BE2C (cell line): Measurements from ENCODE around the gene SPATA20.

Source experiments
- DNase-seq: peaks from one replicate; pipeline ENCODE4 v3.0.0-alpha.2; 2020
- H3K27me3 ChIP-seq: fragments of 250-450 bp; sonication (Bioruptor Pico); 2 replicates; pipeline ENCODE4 v1.5.1; 2020; ENCODE audit warnings: mild to moderate bottlenecking
- H3K36me3 ChIP-seq: fragments of 250-450 bp; sonication (Bioruptor Pico); 2 replicates; pipeline ENCODE4 v1.5.1; 2020; ENCODE audit warnings: mild to moderate bottlenecking
- H3K4me1 ChIP-seq: fragments of 250-450 bp; sonication (Bioruptor Pico); 2 replicates; pipeline ENCODE4 v1.5.1; 2020
- H3K4me3 ChIP-seq: 2 replicates; pipeline ENCODE4 v1.5.1; 2011; ENCODE audit warnings: low read depth, low read length
- H3K9me3 ChIP-seq: fragments of 250-450 bp; sonication (Bioruptor Pico); 2 replicates; pipeline ENCODE4 v1.5.1; 2020
- TF ChIP-seq, protein P1 (sequence below): IDR thresholded peaks from 2 replicates; pipeline ENCODE4 v1.5.1; 2012; ENCODE audit warnings: mild to moderate bottlenecking, low read depth, low read length

The SPATA20 gene

DNA sequence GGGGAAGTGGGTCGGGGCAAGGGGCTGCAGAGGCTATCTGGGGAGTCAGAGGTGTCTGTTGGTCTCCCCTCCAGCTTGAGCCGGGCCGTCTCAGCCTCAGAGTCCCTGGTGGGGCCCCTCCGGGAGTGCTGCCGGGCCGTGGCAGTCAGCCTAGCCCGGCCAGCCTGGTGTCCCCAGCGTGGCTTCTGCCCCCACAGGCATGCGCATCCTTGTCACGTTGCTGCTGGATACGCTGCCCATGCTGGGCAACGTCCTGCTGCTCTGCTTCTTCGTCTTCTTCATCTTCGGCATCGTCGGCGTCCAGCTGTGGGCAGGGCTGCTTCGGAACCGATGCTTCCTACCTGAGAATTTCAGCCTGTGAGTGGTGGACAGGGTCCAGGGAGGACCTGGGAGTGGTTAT is 24.7 kb downstream of the SPATA20 start:
- no peaks in the 10 kb centered on the region for H3K9me3 ChIP-seq
- H3K4me1 ChIP-seq = no peaks in the 10 kb centered on the region; the same call in 1 of the 2 replicates
- no peak overlapping the region for H3K4me3 ChIP-seq
- no peak for DNase-seq
- H3K36me3 ChIP-seq = no peaks in the 10 kb centered on the region
- no peaks in the 10 kb centered on the region for H3K27me3 ChIP-seq
- TF ChIP-seq, protein P1, sequence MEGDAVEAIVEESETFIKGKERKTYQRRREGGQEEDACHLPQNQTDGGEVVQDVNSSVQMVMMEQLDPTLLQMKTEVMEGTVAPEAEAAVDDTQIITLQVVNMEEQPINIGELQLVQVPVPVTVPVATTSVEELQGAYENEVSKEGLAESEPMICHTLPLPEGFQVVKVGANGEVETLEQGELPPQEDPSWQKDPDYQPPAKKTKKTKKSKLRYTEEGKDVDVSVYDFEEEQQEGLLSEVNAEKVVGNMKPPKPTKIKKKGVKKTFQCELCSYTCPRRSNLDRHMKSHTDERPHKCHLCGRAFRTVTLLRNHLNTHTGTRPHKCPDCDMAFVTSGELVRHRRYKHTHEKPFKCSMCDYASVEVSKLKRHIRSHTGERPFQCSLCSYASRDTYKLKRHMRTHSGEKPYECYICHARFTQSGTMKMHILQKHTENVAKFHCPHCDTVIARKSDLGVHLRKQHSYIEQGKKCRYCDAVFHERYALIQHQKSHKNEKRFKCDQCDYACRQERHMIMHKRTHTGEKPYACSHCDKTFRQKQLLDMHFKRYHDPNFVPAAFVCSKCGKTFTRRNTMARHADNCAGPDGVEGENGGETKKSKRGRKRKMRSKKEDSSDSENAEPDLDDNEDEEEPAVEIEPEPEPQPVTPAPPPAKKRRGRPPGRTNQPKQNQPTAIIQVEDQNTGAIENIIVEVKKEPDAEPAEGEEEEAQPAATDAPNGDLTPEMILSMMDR = no peak

DNA sequence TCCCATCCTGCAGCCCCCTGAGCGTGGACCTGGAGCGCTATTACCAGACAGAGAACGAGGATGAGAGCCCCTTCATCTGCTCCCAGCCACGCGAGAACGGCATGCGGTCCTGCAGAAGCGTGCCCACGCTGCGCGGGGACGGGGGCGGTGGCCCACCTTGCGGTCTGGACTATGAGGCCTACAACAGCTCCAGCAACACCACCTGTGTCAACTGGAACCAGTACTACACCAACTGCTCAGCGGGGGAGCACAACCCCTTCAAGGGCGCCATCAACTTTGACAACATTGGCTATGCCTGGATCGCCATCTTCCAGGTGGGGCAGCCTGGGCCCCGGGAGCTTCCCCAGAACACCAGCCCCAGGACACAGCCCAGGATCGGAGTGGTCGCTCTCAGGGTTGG is 25.6 kb downstream of the SPATA20 start:
- TF ChIP-seq, protein P1 = no peak
- no peaks in the 10 kb centered on the region; the same call in 1 of the 2 replicates for H3K4me1 ChIP-seq

DNA sequence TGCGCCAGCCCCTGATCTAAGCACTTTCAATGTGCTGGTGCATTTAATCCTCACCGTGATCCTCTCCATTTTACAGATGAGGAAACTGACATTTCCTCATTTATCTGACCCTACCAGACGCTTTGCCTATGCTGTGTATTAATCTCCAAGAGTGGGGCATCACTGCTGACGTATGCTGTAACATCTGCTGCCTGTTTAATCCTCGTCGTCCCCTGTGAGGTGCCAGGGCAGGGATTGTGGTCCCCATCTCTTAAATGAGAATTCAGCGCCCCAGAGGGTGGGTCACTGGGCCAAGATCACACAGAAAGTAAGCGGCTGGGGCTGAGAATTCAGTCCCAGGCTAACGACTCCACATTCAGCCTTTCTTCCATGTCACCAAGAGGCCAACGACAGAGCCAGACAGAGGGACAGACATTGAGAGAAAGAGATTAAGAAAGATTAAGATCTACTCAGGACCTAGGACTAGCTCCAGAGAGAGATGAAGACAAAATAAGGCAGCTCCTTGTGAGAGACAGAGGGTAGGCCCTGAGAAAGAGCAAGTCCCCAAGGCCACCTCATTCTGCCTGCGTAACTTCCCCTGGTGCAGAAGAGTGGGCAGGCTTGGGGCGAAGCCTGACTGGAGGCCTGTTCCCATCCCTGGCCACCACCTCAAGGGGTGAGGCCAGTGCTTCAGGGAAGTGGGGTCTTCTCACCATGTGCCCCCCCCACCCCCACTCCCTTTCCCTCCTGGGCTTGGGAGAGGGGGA is 27.1 kb downstream of the SPATA20 start:
- Histone ChIP-seq H3K4me3 (no peak overlapping the region), H3K36me3 (no peaks in the 10 kb centered on the region), H3K27me3 (no peaks in the 10 kb centered on the region), H3K9me3 (no peaks in the 10 kb centered on the region), H3K4me1 (no peaks in the 10 kb centered on the region; the same call in 1 of the 2 replicates)
- TF ChIP-seq, protein P1 = no peak
- DNase-seq = no peak

More for the DNA sequence above, 25.6 kb downstream of the SPATA20 start:
- DNase-seq = no peak
- Histone ChIP-seq H3K36me3 (no peaks in the 10 kb centered on the region), H3K27me3 (no peaks in the 10 kb centered on the region), H3K9me3 (no peaks in the 10 kb centered on the region), H3K4me3 (no peak overlapping the region)

DNA sequence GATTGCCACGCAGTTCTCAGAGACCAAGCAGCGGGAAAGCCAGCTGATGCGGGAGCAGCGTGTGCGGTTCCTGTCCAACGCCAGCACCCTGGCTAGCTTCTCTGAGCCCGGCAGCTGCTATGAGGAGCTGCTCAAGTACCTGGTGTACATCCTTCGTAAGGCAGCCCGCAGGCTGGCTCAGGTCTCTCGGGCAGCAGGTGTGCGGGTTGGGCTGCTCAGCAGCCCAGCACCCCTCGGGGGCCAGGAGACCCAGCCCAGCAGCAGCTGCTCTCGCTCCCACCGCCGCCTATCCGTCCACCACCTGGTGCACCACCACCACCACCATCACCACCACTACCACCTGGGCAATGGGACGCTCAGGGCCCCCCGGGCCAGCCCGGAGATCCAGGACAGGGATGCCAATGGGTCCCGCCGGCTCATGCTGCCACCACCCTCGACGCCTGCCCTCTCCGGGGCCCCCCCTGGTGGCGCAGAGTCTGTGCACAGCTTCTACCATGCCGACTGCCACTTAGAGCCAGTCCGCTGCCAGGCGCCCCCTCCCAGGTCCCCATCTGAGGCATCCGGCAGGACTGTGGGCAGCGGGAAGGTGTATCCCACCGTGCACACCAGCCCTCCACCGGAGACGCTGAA is 28.7 kb downstream of the SPATA20 start:
- DNase-seq = no peak

DNA sequence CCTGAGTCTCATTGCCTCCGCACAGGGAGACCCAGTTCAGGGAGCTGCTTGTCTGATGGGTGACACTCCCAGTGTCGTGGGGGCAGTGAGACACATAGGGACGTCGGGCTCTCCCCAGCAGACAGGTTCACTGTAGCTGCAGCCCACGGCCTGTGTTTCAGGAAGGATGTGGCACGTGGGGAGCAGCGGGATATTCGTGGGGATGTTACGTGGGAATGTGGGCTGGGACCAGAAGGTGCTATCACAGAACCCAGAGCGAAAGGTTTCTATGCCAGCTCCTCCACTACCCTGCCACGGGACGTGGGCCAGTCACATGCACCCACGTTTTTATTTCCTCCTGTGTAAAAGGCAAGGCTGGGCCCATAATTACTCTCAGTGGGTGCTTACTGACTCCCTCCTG is 29.9 kb downstream of the SPATA20 start:
- Histone ChIP-seq H3K36me3 (no peaks in the 10 kb centered on the region), H3K9me3 (no peaks in the 10 kb centered on the region), H3K4me3 (no peak overlapping the region), H3K27me3 (no peaks in the 10 kb centered on the region), H3K4me1 (no peaks in the 10 kb centered on the region)
- no peak for DNase-seq
- TF ChIP-seq, protein P1 = no peak

More for the DNA sequence above, 28.7 kb downstream of the SPATA20 start:
- H3K9me3 ChIP-seq = no peaks in the 10 kb centered on the region
- no peaks in the 10 kb centered on the region for H3K4me1 ChIP-seq
- no peaks in the 10 kb centered on the region for H3K27me3 ChIP-seq
- TF ChIP-seq, protein P1 = 0 out of 2 replicates have a peak, but pooled peaks have one; percentile 4
- no peaks in the 10 kb centered on the region for H3K36me3 ChIP-seq
- H3K4me3 ChIP-seq = no peak overlapping the region

DNA sequence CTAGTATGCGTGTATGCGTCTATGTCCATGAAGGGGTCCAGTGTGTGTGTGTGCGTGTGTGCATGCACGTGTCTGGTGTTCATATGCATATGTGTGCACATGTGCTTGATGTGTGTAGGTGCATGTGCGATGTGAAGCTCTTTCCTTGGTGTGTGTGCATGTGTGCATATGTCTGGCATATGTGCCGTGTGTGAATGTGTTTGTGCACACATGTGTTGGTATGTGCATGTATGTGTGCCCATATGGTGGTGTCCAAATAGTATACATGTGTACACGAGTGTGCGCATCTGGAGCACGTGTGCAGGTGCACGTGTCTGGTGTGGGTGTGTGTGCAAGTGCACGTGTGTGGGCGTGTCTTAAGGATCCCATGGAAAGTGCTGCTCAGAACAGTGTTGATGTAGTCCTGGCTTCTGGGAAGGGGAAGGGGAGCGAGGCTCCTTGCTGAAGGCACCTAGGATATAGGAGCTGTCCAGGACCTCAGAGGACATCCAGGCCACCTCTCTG is 30.5 kb downstream of the SPATA20 start:
- no peaks in the 10 kb centered on the region for H3K36me3 ChIP-seq
- no peaks in the 10 kb centered on the region for H3K27me3 ChIP-seq
- H3K4me3 ChIP-seq = no peak overlapping the region
- H3K4me1 ChIP-seq = no peaks in the 10 kb centered on the region
- no peaks in the 10 kb centered on the region for H3K9me3 ChIP-seq
- TF ChIP-seq, protein P1 = no peak
- no peak for DNase-seq
